ENCODE measurements around the gene NAV2.

The NAV2 gene

DNA sequence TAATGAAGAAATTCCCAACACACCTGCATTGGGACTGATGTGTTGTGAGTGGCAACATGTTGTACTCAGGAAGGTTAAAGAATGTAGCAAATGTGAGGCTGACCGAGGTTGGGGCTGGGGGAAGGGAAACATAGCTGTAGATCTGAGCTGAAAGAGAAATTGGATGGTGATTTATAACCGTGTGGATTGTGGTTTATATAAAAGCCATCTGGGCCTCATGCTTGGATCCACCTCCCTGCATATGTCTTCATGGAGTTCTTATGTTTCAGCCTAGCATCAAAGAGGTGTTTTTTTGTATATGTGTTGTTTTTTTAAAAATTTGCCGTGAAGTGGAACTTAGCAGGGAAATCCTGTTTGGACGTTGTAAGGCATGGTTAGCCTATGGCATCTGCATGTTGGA lies 141.3 kb downstream of the NAV2 start:
- H3K4me2 ChIP-seq (ENCODE audit: low read depth, low read length) = no peak overlapping the region

DNA sequence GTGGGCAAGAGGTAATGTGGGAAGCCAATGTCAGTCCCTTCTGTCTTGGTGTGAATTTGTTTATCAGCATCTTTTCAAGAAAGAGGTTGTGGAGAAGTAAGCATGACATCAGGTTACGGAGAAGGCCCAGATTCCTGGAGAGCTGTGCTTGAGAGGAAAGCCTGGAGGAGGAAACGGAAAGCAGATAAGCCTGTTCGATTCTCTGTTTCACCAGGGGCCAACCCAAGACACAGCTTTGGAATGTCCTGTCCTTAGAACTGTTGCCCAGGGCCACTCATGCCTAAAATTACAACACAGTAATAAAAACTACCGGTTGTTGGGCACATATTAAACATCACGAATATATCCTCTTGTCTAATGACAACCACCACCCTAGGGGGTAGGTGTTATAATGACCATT lies 148.5 kb downstream of the NAV2 start:
- Histone ChIP-seq H3K9me2 (replicated peaks; ENCODE audit: insufficient read depth, low read length) (no peaks in the 10 kb centered on the region), H3F3A (ENCODE audit: insufficient read depth, low read length) (no peaks in the 10 kb centered on the region), H3K4me2 (ENCODE audit: low read depth, low read length) (no peak overlapping the region), H3K27me3 (replicated peaks; ENCODE audit: insufficient read depth, low read length) (no peaks in the 10 kb centered on the region), H3K9ac (ENCODE audit: low read length) (no peak overlapping the region), H3K9me3 (replicated peaks; ENCODE audit: insufficient read depth, low read length) (no peaks in the 10 kb centered on the region), H3K79me2 (ENCODE audit: low read length) (no peaks in the 10 kb centered on the region), H4K20me1 (ENCODE audit: insufficient read depth, low read length) (no peaks in the 10 kb centered on the region), H3K36me3 (replicated peaks; ENCODE audit: insufficient read depth, low read length) (no peaks in the 10 kb centered on the region), H3K4me3 (ENCODE audit: low read length) (no peak overlapping the region), H3K27ac (ENCODE audit: low read length) (no peak overlapping the region), H3K4me1 (ENCODE audit: low read length) (no peaks in the 10 kb centered on the region), H2AFZ (ENCODE audit: low read length) (no peak overlapping the region)
- DNase-seq = no peak
- TF ChIP-seq EZH2phosphoT487 (IDR thresholded peaks at IDR 0.05; ENCODE audit: low read length) = no peak
- TF ChIP-seq, protein P1, sequence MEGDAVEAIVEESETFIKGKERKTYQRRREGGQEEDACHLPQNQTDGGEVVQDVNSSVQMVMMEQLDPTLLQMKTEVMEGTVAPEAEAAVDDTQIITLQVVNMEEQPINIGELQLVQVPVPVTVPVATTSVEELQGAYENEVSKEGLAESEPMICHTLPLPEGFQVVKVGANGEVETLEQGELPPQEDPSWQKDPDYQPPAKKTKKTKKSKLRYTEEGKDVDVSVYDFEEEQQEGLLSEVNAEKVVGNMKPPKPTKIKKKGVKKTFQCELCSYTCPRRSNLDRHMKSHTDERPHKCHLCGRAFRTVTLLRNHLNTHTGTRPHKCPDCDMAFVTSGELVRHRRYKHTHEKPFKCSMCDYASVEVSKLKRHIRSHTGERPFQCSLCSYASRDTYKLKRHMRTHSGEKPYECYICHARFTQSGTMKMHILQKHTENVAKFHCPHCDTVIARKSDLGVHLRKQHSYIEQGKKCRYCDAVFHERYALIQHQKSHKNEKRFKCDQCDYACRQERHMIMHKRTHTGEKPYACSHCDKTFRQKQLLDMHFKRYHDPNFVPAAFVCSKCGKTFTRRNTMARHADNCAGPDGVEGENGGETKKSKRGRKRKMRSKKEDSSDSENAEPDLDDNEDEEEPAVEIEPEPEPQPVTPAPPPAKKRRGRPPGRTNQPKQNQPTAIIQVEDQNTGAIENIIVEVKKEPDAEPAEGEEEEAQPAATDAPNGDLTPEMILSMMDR (IDR thresholded peaks at IDR 0.05; ENCODE audit: low read length) = no peak
- TF ChIP-seq EZH2 (optimal IDR thresholded peaks at IDR 0.05; ENCODE audit: low read depth, low read length) = no peak

More for the DNA sequence above, 141.3 kb downstream of the NAV2 start:
- no peaks in the 10 kb centered on the region for H4K20me1 ChIP-seq (ENCODE audit: insufficient read depth, low read length)
- H3K27ac ChIP-seq (ENCODE audit: low read length) = no peak overlapping the region
- H3K27me3 ChIP-seq (replicated peaks; ENCODE audit: insufficient read depth, low read length) = no peaks in the 10 kb centered on the region
- no peak overlapping the region for H3K9ac ChIP-seq (ENCODE audit: low read length)
- H3K79me2 ChIP-seq (ENCODE audit: low read length) = no peaks in the 10 kb centered on the region
- H3K4me3 ChIP-seq (ENCODE audit: low read length) = no peak overlapping the region
- no peaks in the 10 kb centered on the region for H3K9me3 ChIP-seq (replicated peaks; ENCODE audit: insufficient read depth, low read length)
- no peaks in the 10 kb centered on the region for H3K9me2 ChIP-seq (replicated peaks; ENCODE audit: insufficient read depth, low read length)
- no peaks in the 10 kb centered on the region for H3K36me3 ChIP-seq (replicated peaks; ENCODE audit: insufficient read depth, low read length)
- no peaks in the 10 kb centered on the region for H3K4me1 ChIP-seq (ENCODE audit: low read length)
- TF ChIP-seq, protein P1 (IDR thresholded peaks at IDR 0.05; ENCODE audit: low read length) = no peak
- DNase-seq = no peak
- no peaks in the 10 kb centered on the region for H3F3A ChIP-seq (ENCODE audit: insufficient read depth, low read length)
- H2AFZ ChIP-seq (ENCODE audit: low read length) = no peak overlapping the region

DNA sequence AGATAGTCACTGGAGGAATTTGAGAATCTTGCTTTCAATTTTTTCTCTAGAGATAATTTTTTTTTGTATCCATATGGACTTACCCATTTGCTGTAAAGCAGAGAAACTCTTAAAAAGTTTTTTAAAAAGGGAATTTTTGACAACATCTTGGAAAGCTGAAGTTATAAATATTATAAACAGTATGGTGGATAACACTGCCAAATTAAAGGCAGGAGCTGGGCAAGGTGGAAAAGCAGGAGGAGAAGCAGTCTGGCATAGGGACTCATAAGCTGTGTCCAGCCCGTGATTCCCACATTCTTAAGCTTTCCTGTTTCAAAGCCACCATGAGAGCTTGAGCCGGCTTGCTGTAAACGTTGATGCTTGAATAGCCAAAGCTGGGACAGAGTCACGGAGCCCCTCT lies 149.5 kb downstream of the NAV2 start:
- Histone ChIP-seq H3K4me1 (ENCODE audit: low read length) (no peaks in the 10 kb centered on the region), H3K4me2 (ENCODE audit: low read depth, low read length) (no peak overlapping the region)

More for the DNA sequence above, 149.5 kb downstream of the NAV2 start:
- Histone ChIP-seq H3K27ac (ENCODE audit: low read length) (no peak overlapping the region), H3K9me2 (replicated peaks; ENCODE audit: insufficient read depth, low read length) (no peaks in the 10 kb centered on the region), H4K20me1 (ENCODE audit: insufficient read depth, low read length) (no peaks in the 10 kb centered on the region), H3K4me3 (ENCODE audit: low read length) (no peak overlapping the region), H3F3A (ENCODE audit: insufficient read depth, low read length) (no peaks in the 10 kb centered on the region), H3K9me3 (replicated peaks; ENCODE audit: insufficient read depth, low read length) (no peaks in the 10 kb centered on the region), H3K27me3 (replicated peaks; ENCODE audit: insufficient read depth, low read length) (no peaks in the 10 kb centered on the region), H3K36me3 (replicated peaks; ENCODE audit: insufficient read depth, low read length) (no peaks in the 10 kb centered on the region), H2AFZ (ENCODE audit: low read length) (no peak overlapping the region), H3K79me2 (ENCODE audit: low read length) (no peaks in the 10 kb centered on the region), H3K9ac (ENCODE audit: low read length) (no peak overlapping the region)
- no peak for DNase-seq
- TF ChIP-seq, protein P1 (IDR thresholded peaks at IDR 0.05; ENCODE audit: low read length) = no peak
- TF ChIP-seq EZH2phosphoT487 (IDR thresholded peaks at IDR 0.05; ENCODE audit: low read length) (no peak), EZH2 (optimal IDR thresholded peaks at IDR 0.05; ENCODE audit: low read depth, low read length) (no peak)
